ENCODE results near the gene ZNF213.

DNA sequence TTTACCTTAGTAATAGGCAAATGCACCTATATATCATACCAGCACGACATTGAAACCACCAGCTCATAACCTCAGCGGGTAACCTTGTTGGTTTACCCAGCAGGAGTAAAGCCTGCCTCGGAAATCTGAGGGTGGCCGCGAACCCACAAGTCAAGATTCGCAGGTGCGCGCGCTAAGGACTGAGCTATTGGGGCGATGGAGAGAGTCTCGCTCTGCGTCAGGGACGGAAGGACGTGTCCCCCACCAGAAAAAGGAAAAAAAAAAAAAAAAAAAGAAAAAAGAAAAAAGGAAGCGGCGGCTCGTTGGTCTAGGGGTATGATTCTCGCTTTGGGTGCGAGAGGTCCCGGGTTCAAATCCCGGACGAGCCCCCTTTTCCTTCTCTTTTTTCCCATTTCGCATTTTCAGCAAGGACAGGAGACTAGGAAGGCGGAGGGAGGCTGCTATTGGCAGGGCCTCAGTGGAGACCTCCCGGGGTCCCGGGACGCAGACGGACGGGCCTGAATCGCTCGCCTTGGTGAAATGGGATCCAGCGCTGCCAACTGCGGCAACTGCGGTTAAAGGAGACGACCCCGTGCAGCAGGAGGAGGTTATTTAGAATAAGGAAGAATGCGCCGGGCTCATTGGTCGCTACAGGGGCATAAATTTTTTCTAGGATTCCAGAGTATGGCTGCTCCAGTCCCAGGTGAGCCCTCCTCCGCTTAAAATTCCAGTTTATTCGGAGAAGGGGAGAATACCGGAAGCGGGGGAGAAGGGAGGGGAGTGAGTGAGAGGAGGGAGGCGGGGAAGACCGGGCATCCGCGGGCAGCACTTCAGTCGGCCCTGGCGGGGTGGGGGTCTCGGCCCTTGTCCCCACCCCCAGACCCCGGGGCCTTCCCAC, 53.2 kb downstream of the ZNF213 start, which contains the start of gene OR1F1:
- TF ChIP-seq, protein P1, sequence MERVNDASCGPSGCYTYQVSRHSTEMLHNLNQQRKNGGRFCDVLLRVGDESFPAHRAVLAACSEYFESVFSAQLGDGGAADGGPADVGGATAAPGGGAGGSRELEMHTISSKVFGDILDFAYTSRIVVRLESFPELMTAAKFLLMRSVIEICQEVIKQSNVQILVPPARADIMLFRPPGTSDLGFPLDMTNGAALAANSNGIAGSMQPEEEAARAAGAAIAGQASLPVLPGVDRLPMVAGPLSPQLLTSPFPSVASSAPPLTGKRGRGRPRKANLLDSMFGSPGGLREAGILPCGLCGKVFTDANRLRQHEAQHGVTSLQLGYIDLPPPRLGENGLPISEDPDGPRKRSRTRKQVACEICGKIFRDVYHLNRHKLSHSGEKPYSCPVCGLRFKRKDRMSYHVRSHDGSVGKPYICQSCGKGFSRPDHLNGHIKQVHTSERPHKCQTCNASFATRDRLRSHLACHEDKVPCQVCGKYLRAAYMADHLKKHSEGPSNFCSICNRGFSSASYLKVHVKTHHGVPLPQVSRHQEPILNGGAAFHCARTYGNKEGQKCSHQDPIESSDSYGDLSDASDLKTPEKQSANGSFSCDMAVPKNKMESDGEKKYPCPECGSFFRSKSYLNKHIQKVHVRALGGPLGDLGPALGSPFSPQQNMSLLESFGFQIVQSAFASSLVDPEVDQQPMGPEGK (CRISPR knock-in tag; IDR thresholded peaks at IDR 0.05; ENCODE audit: borderline replicate concordance) = no peak
- TF ChIP-seq, protein P2, sequence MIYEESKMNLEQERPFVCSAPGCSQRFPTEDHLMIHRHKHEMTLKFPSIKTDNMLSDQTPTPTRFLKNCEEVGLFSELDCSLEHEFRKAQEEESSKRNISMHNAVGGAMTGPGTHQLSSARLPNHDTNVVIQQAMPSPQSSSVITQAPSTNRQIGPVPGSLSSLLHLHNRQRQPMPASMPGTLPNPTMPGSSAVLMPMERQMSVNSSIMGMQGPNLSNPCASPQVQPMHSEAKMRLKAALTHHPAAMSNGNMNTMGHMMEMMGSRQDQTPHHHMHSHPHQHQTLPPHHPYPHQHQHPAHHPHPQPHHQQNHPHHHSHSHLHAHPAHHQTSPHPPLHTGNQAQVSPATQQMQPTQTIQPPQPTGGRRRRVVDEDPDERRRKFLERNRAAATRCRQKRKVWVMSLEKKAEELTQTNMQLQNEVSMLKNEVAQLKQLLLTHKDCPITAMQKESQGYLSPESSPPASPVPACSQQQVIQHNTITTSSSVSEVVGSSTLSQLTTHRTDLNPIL (CRISPR knock-in tag; IDR thresholded peaks at IDR 0.05; ENCODE audit: low read depth) = no peak
